Left lobe of liver (tissue), 2 donors: ENCODE data around the gene CERKL. TPM values are rescaled to one million over a fixed set of nuclear protein-coding genes. Genes with fewer than 3 reads are reported as not detected.
A peak's percentile ranks its signal among the peaks of the same experiment; 100 is the strongest.

Experiments used
- ATAC-seq: fragments of 200-7000 bp; cut with Tn5 transposase; one replicate; pipeline ENCODE4 v1.9.1; 2020; ENCODE audit warnings: mild to moderate bottlenecking, moderate library complexity
- DNase-seq: peaks from one replicate; pipeline ENCODE4 v3.0.0-alpha.2; 2020; ENCODE audit warnings: low spot score
- total RNA-seq: library from RNA; stranded (reverse); gene quantifications from one replicate; pipeline ENCODE4 v1.2.1, GENCODE V29; 2021
- donor health status: DM: no; HTN: no; CAD: no; lungs with moderate emphysema.
- donor health status: DM: no; HTN: yes; CAD: no.

CERKL gene
- total RNA-seq, 1 donor from 2014 or later: not detected

- no peak for ATAC-seq
- no peak for DNase-seq
These were observed 78.1 kb downstream of the CERKL start for GRCh38 chr2:181578829-181579228.

- ATAC-seq (no peak), DNase-seq (no peak)
These were observed 80.5 kb downstream of the CERKL start for GRCh38 chr2:181576431-181576830.

GRCh38 chr2:181575650-181576025 lies 81.3 kb downstream of the CERKL start:
- no peak for DNase-seq
- no peak for ATAC-seq

GRCh38 chr2:181575024-181575649 lies 81.8 kb downstream of the CERKL start:
- DNase-seq (no peak), ATAC-seq (no peak)

GRCh38 chr2:181574321-181574720 lies 82.6 kb downstream of the CERKL start:
- ATAC-seq: no peak
- DNase-seq: no peak

- DNase-seq (no peak), ATAC-seq (peak; percentile 68)
These were observed 83.7 kb downstream of the CERKL start for GRCh38 chr2:181573140-181573736.

- DNase-seq (no peak), ATAC-seq (no peak)
These were observed 85.9 kb downstream of the CERKL start for GRCh38 chr2:181570833-181571661.

- ATAC-seq (no peak), DNase-seq (no peak)
These were observed 86.8 kb downstream of the CERKL start for GRCh38 chr2:181570059-181570458.

- DNase-seq: no peak
- ATAC-seq: no peak
These were observed 90.4 kb downstream of the CERKL start for GRCh38 chr2:181566334-181567032.

- DNase-seq (no peak), ATAC-seq (no peak)
These were observed 93.7 kb downstream of the CERKL start for GRCh38 chr2:181563101-181563692.

GRCh38 chr2:181558371-181558770 lies 98.5 kb downstream of the CERKL start:
- no peak for DNase-seq
- ATAC-seq: no peak

- ATAC-seq (no peak), DNase-seq (no peak)
These were observed 102.7 kb downstream of the CERKL start for GRCh38 chr2:181554061-181554830.

GRCh38 chr2:181553244-181553643 lies 103.7 kb downstream of the CERKL start:
- no peak for ATAC-seq
- no peak for DNase-seq

GRCh38 chr2:181552808-181553207 lies 104.1 kb downstream of the CERKL start:
- DNase-seq: no peak
- ATAC-seq: no peak

- no peak for DNase-seq
- ATAC-seq: no peak
These were observed 110.8 kb downstream of the CERKL start for GRCh38 chr2:181546086-181546485.

GRCh38 chr2:181542170-181542569 lies 114.7 kb downstream of the CERKL start:
- ATAC-seq: no peak
- no peak for DNase-seq

GRCh38 chr2:181540421-181540820 lies 116.5 kb downstream of the CERKL start:
- no peak for DNase-seq
- no peak for ATAC-seq

- ATAC-seq (no peak), DNase-seq (no peak)
These were observed 120.2 kb downstream of the CERKL start for GRCh38 chr2:181536730-181537129.

GRCh38 chr2:181528441-181528840 lies 128.5 kb downstream of the CERKL start:
- DNase-seq: no peak
- ATAC-seq: no peak

GRCh38 chr2:181527058-181527457 lies 129.8 kb downstream of the CERKL start:
- ATAC-seq (no peak), DNase-seq (no peak)
